SIG-M5 treated with dmso at 0.1 percent for 504 hours (cell line): ENCODE measurements around the gene COLEC12.

ENCODE experiments used
- DNase-seq: peaks from one replicate; lab custom pipeline; 2025; ENCODE audit not compliant: unreplicated experiment; lab: John Stamatoyannopoulos, UW

COLEC12 gene

GRCh38 chr18:392928-393573 lies 107.5 kb downstream of the COLEC12 start:
- no peak for DNase-seq

GRCh38 chr18:390741-391478 lies 109.6 kb downstream of the COLEC12 start:
- DNase-seq = no peak

GRCh38 chr18:389658-390357 lies 110.7 kb downstream of the COLEC12 start:
- no peak for DNase-seq

GRCh38 chr18:388200-388599 lies 112.3 kb downstream of the COLEC12 start:
- DNase-seq = no peak

DNA sequence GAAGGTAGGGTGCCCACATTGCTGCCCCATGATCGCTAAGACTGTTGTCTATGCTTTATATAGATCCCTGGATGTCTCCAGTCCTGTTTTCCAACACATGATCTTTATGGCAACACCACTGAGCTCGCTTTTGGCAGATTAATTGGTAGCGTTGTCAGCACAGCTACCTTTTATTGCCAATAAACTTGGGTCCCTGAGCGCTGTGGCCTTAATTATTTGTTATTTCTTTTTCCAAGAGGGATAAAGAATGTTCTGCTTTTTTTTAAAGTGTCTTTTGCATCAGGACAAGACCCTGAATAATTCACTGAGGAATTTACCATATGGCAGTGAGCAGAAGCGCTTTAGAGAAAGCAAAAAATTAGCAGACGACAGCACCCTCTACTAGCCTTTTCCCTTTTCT lies 113.5 kb downstream of the COLEC12 start:
- DNase-seq = no peak

- DNase-seq = no peak
These were observed 115.6 kb downstream of the COLEC12 start for GRCh38 chr18:384897-385296.

GRCh38 chr18:383135-383534 lies 117.4 kb downstream of the COLEC12 start:
- no peak for DNase-seq

GRCh38 chr18:382423-382984 lies 118.0 kb downstream of the COLEC12 start:
- no peak for DNase-seq

GRCh38 chr18:379681-380330 lies 120.7 kb downstream of the COLEC12 start:
- DNase-seq = peak; percentile 95

- DNase-seq = no peak
These were observed 122.4 kb downstream of the COLEC12 start for GRCh38 chr18:378079-378478.

GRCh38 chr18:377088-377487 lies 123.4 kb downstream of the COLEC12 start:
- no peak for DNase-seq

- DNase-seq = no peak
These were observed 124.2 kb downstream of the COLEC12 start for GRCh38 chr18:376311-376710.

GRCh38 chr18:374721-375168 lies 125.8 kb downstream of the COLEC12 start:
- no peak for DNase-seq

- DNase-seq = no peak
These were observed 126.7 kb downstream of the COLEC12 start for GRCh38 chr18:373780-374179.

- DNase-seq = no peak
These were observed 128.9 kb downstream of the COLEC12 start for GRCh38 chr18:371609-371982.

GRCh38 chr18:370751-371608 lies 129.5 kb downstream of the COLEC12 start:
- no peak for DNase-seq

DNA sequence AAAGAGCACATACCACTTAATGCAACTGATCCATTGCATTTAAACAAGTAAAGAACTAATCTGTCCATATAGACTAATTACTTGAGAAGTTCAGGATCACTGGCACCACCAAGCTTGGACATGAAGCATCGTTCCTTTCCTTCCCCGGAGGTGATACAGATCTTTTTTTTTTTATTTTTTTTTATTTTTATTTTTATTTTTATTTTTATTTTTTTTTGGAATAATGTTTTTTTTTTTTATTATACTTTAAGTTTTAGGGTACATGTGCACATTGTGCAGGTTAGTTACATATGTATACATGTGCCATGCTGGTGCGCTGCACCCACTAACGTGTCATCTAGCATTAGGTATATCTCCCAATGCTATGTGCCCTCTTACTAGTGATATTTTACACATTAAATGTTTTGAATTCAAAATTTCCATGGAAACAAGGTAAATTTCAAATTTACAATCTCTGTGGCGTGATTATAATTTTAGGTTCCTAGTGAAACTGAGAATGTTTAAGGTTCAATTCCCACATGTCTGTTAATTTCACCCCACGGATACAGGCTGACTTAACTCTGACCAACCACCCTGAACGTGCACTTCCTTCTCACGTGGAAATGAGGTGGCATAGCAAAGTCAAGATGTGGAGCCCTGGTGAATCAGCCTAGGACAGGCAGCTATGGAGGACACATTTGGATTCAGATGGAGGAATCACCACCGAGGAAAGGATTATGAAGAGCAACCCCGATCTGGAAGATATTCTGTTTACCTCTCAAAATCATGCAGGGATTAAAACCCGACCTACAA lies 131.1 kb downstream of the COLEC12 start:
- DNase-seq = no peak

DNA sequence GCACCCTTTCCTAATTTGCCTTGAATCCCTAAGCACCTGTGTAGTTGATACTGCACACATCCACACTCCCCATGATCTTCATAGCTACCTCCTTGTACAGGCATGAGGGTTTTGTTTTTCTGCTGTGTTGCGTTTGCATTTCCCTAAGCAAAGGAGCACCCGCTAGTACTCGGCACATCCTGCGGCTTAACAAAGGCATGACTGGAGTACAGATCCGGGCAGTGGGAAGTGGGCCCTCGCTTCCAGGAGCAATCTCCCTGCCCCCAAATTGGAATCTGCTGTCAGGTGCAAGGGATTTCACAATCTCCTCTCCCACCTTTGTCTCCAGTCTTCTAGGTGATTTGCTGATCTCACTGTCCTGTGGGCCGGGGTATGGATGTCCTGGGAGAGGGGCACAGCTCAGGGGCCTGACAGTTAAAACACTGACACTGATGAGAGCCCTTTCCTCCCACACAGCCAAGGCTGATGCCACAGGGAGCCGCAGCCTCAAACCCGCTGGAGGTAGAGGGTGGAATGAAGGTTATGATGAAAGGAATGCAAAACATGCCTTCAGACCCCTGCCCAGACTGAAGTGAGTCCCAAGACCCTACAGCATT lies 133.9 kb downstream of the COLEC12 start:
- DNase-seq = no peak

DNA sequence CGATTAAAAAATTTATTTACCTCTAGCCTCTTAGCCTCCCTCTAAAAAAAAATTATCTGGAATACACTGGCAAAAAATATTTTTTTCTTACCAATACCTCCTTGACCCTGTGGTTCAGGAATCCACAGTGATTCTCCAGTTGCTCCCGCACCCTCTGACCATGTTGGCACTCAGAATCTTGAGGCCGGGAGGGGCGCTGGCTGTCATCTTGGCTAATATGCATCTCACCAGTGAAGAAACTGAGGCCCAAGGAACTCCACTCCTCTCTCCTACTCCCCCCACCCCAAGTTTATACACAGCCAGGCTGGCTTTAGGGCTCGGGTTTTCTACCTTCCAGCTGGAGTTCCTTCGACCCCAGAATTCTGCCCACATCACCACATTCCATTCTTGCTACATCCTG lies 134.8 kb downstream of the COLEC12 start:
- no peak for DNase-seq
